Measurements from ENCODE around the gene CD151. TPM values are rescaled to one million over a fixed set of nuclear protein-coding genes. Genes with fewer than 3 reads are reported as not detected.
A peak's percentile ranks its signal among the peaks of the same experiment; 100 is the strongest.

The CD151 gene
- total and polyA plus RNA-seq, 7 donors = 149 to 358 (median 168) TPM

DNA sequence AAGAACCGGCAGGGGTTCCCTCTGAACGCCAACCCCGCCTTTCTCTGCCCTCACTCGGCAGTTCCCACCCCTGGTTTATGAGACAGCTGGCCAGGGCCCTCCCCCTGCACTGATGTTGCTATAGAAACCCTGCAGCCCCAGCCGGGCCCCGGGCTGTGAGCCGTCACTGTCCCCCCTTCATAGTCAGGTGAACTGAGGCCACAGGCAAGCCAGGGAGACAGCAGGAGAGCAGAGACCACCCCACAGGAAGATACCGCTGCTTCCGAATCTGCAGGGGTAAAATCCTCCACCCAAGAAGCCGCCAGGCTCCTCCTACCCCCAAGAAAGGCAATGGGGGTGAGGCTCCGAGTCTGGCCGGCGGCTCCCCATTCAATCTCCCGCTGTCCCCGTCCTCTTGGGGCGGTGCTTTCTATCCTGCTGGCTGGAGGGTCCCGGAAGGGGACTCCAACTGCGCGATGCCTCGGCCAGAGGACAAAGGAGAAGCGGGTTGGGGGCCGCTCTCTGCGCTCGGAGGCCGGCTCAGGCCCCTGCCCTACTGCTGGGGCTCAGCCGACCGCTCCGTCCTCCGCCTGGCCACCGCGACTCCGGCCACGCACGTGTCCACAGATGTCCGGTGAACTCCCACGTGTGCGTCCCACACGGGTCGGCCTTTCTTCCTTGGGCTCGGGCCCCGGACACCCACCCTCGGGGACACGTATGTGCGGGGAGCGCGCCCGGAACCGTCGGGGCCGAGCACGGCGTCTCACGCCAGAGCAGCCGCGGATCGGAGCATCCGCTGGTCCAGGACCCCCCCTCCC, 35.3 kb upstream of the CD151 start:
- Histone ChIP-seq H3K27me3 (ENCODE audit: insufficient read depth in 3 of 3, low read length in 2 of 3) (peaks cover 0 to 15% (median 8%) of the 10 kb centered on the region in 3 donors), H3K27ac (peak overlapping the region; percentile 25), H3K4me3 (peak overlapping the region; percentile 74), H3K4me1 (peaks cover 21% of the 10 kb centered on the region), H3K9me3 (no peaks in the 10 kb centered on the region), H3K36me3 (ENCODE audit: insufficient read depth in 1 of 2, low read depth in 1 of 2) (peaks cover 0 to 35% of the 10 kb centered on the region in 2 donors)
- ATAC-seq (peak; percentile 29 to 40 (median 34)), DNase-seq (peak; percentile 73 to 80)
- WGBS, 3 donors = 2 to 3% (median 2%) methylated on average over 49 to 57 of the region's 57 CpGs
- intact Hi-C loops (cut with DNase I) = no loop called here
- TF ChIP-seq, protein P1, sequence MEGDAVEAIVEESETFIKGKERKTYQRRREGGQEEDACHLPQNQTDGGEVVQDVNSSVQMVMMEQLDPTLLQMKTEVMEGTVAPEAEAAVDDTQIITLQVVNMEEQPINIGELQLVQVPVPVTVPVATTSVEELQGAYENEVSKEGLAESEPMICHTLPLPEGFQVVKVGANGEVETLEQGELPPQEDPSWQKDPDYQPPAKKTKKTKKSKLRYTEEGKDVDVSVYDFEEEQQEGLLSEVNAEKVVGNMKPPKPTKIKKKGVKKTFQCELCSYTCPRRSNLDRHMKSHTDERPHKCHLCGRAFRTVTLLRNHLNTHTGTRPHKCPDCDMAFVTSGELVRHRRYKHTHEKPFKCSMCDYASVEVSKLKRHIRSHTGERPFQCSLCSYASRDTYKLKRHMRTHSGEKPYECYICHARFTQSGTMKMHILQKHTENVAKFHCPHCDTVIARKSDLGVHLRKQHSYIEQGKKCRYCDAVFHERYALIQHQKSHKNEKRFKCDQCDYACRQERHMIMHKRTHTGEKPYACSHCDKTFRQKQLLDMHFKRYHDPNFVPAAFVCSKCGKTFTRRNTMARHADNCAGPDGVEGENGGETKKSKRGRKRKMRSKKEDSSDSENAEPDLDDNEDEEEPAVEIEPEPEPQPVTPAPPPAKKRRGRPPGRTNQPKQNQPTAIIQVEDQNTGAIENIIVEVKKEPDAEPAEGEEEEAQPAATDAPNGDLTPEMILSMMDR (IDR thresholded peaks at IDR 0.05) = no peak

GRCh38 chr11:798093-798713, 34.5 kb upstream of the CD151 start, which contains the start of gene SLC25A22:
SLC25A22 (minus strand) TSS chr11:798281; CDS start chr11:795006, 3,275 bp downstream.
- Histone ChIP-seq H3K4me1 (peaks cover 21% of the 10 kb centered on the region), H3K9me3 (no peaks in the 10 kb centered on the region), H3K36me3 (ENCODE audit: insufficient read depth in 1 of 2, low read depth in 1 of 2) (peaks cover 0 to 42% of the 10 kb centered on the region in 2 donors), H3K4me3 (peak within 1 kb of the TSS; percentile 74), H3K27ac (peak within 1 kb of the TSS; percentile 25), H3K27me3 (ENCODE audit: insufficient read depth in 3 of 3, low read length in 2 of 3) (peaks cover 0 to 11% (median 8%) of the 10 kb centered on the region in 3 donors)
- intact Hi-C loops (cut with DNase I) = no loop called here
- ATAC-seq = peak; percentile 71 to 84 (median 83)
- 6 to 8% (median 8%) methylated on average over 42 to 69 of the region's 69 CpGs for WGBS, 3 donors
- peak; percentile 83 to 89 for DNase-seq
- TF ChIP-seq, protein P1 (IDR thresholded peaks at IDR 0.05) = peak; percentile 86

- TF ChIP-seq, protein P1 (IDR thresholded peaks at IDR 0.05) = no peak
- Histone ChIP-seq H3K4me3 (no peak overlapping the region), H3K36me3 (ENCODE audit: insufficient read depth in 1 of 2, low read depth in 1 of 2) (peaks cover 0 to 44% of the 10 kb centered on the region in 2 donors), H3K4me1 (peaks cover 33% of the 10 kb centered on the region), H3K27me3 (ENCODE audit: insufficient read depth in 3 of 3, low read length in 2 of 3) (peaks cover 0 to 4% (median 0%) of the 10 kb centered on the region in 3 donors), H3K9me3 (no peaks in the 10 kb centered on the region), H3K27ac (no peak overlapping the region)
- 93 to 96% (median 94%) methylated on average over 28 to 32 of the region's 32 CpGs for WGBS, 3 donors
- DNase-seq (peak in 1 of 2 donors; percentile 54), ATAC-seq (no peak)
- intact Hi-C loops (cut with DNase I) = no loop called here
These were observed 33.0 kb upstream of the CD151 start for GRCh38 chr11:799641-800316.

DNA sequence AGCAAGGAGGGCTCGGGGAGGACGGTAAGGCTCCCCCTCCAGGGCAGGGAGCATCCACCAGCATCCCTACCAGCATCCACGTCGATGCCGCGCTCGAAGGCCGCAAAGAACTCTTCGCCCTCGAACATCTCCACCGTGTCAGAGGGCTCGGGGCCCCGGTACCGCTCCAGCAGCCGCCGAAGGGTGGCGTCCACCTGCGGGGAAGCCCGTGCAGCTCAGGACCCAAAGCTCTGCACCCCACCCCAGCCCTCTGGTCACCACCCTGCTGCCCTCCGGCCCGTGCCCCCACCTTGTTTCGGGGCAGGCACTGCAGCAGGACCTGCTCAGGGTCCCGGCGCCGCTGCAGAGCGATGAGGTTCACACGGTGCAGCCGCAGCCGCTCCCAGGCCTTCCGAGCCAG, 32.3 kb upstream of the CD151 start:
- Histone ChIP-seq H3K27me3 (ENCODE audit: insufficient read depth in 3 of 3, low read length in 2 of 3) (peaks cover 0 to 1% (median 0%) of the 10 kb centered on the region in 3 donors), H3K9me3 (no peaks in the 10 kb centered on the region), H3K4me3 (no peak overlapping the region), H3K36me3 (ENCODE audit: insufficient read depth in 1 of 2, low read depth in 1 of 2) (peaks cover 0 to 44% of the 10 kb centered on the region in 2 donors), H3K27ac (no peak overlapping the region), H3K4me1 (peaks cover 36% of the 10 kb centered on the region)
- intact Hi-C loops (cut with DNase I) = no loop called here
- 93 to 95% (median 94%) methylated on average over 24 to 30 of the region's 30 CpGs for WGBS, 3 donors
- ATAC-seq (no peak), DNase-seq (peak in 1 of 2 donors; percentile 53)
- TF ChIP-seq, protein P1 (IDR thresholded peaks at IDR 0.05) = no peak
